ENCODE results near the gene FBXW11.

FBXW11 gene

GRCh38 chr5:171820561-171820960, 185.9 kb downstream of the FBXW11 start:
- Histone ChIP-seq H3K4me1 (ENCODE audit: insufficient read depth, low read length, poor library complexity, severe bottlenecking) (no peaks in the 10 kb centered on the region), H3K79me2 (ENCODE audit: insufficient read depth, low read length) (no peaks in the 10 kb centered on the region), H3K9me3 (ENCODE audit: insufficient read depth, low read depth, low read length) (no peaks in the 10 kb centered on the region), H3K27me3 (ENCODE audit: insufficient read depth, low read length, poor library complexity, severe bottlenecking) (no peaks in the 10 kb centered on the region), H3F3A (ENCODE audit: low read depth) (no peaks in the 10 kb centered on the region), H4K20me1 (ENCODE audit: insufficient read depth, low read length, poor library complexity, severe bottlenecking) (no peaks in the 10 kb centered on the region), H3K4me2 (ENCODE audit: low read depth, low read length, poor library complexity, severe bottlenecking) (no peak overlapping the region), H3K4me3 (ENCODE audit: low read length, poor library complexity, severe bottlenecking) (no peak overlapping the region), H3K9me2 (replicated peaks; ENCODE audit: low read depth, low read length) (no peaks in the 10 kb centered on the region), H2AFZ (ENCODE audit: low read length) (no peak overlapping the region), H3K9ac (ENCODE audit: low read depth, low read length, poor library complexity, severe bottlenecking) (no peak overlapping the region), H3K36me3 (ENCODE audit: insufficient read depth, low read length) (no peaks in the 10 kb centered on the region)
- TF ChIP-seq EZH2phosphoT487 (IDR thresholded peaks at IDR 0.05; ENCODE audit: borderline replicate concordance) (no peak), CTCF (conservative IDR thresholded peaks at IDR 0.05; ENCODE audit: low read length) (no peak)

DNA sequence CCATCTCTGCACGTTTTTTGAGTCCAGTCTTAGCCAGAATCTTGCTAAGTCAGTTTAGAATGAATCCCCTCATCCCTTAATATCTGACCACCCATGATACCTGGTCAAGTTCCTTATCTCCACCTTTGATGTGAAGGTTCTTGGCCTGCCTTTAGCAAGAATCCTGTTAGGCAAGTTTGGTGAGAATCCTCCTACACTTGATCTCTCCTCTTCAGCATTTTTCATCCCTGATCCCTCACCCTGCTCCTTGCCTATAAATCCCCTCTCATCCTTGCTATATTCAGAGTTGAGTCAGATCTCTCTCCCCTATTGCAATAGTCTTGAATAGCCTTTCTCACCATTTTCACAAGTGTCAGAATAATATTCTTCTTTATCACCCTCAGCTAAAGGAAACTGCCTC, 189.8 kb downstream of the FBXW11 start:
- no peaks in the 10 kb centered on the region for H3K36me3 ChIP-seq (ENCODE audit: insufficient read depth, low read length)
- H3K79me2 ChIP-seq (ENCODE audit: insufficient read depth, low read length), result no peaks in the 10 kb centered on the region
- no peaks in the 10 kb centered on the region for H3K9me3 ChIP-seq (ENCODE audit: insufficient read depth, low read depth, low read length)
- H3K4me1 ChIP-seq (ENCODE audit: insufficient read depth, low read length, poor library complexity, severe bottlenecking), result no peaks in the 10 kb centered on the region
- no peaks in the 10 kb centered on the region for H3F3A ChIP-seq (ENCODE audit: low read depth)
- no peak overlapping the region for H3K4me2 ChIP-seq (ENCODE audit: low read depth, low read length, poor library complexity, severe bottlenecking)
- no peak for TF ChIP-seq EZH2phosphoT487 (IDR thresholded peaks at IDR 0.05; ENCODE audit: borderline replicate concordance)
- TF ChIP-seq CTCF (conservative IDR thresholded peaks at IDR 0.05; ENCODE audit: low read length), result no peak
- H3K4me3 ChIP-seq (ENCODE audit: low read length, poor library complexity, severe bottlenecking), result no peak overlapping the region
- H2AFZ ChIP-seq (ENCODE audit: low read length), result no peak overlapping the region
- no peak overlapping the region for H3K9ac ChIP-seq (ENCODE audit: low read depth, low read length, poor library complexity, severe bottlenecking)
- H4K20me1 ChIP-seq (ENCODE audit: insufficient read depth, low read length, poor library complexity, severe bottlenecking), result no peaks in the 10 kb centered on the region
- no peaks in the 10 kb centered on the region for H3K27me3 ChIP-seq (ENCODE audit: insufficient read depth, low read length, poor library complexity, severe bottlenecking)
- H3K9me2 ChIP-seq (replicated peaks; ENCODE audit: low read depth, low read length), result no peaks in the 10 kb centered on the region

DNA sequence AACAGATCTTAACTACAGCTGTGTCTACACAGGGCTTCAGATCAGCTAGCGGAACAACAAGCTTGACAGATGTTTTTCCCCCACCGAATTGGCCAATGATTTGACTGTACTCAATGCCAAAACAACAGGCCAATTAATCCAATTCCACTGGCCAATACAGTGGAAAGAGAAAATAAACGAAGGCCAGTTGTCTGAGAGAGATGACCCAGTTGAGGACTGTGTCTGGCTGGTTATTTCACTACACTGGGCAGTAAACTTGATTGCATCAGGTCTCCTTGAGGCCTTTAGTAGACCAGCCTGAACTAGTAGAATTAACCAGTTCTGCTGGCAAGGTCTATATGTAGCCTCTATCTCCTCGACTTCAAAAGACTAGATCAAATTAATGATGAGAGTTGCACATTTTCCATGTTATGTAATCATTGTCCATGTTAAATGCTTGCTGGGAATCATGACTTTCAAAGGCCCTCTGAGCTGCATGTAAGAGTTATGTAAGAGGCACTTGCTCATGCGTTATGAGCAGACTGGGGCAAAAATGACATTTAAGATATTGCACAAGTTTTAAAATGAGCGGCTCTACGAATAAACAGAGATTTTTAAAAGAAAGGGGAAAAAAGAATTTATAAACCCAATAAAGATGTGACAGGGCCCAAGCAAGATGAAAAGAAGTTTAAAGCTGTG, 192.5 kb downstream of the FBXW11 start:
- no peaks in the 10 kb centered on the region for H3K9me2 ChIP-seq (replicated peaks; ENCODE audit: low read depth, low read length)
- no peaks in the 10 kb centered on the region for H4K20me1 ChIP-seq (ENCODE audit: insufficient read depth, low read length, poor library complexity, severe bottlenecking)
- no peak overlapping the region for H3K9ac ChIP-seq (ENCODE audit: low read depth, low read length, poor library complexity, severe bottlenecking)
- no peaks in the 10 kb centered on the region for H3K4me1 ChIP-seq (ENCODE audit: insufficient read depth, low read length, poor library complexity, severe bottlenecking)
- no peaks in the 10 kb centered on the region for H3K9me3 ChIP-seq (ENCODE audit: insufficient read depth, low read depth, low read length)
- no peaks in the 10 kb centered on the region for H3K27me3 ChIP-seq (ENCODE audit: insufficient read depth, low read length, poor library complexity, severe bottlenecking)
- H3K4me3 ChIP-seq (ENCODE audit: low read length, poor library complexity, severe bottlenecking), result no peak overlapping the region
- H2AFZ ChIP-seq (ENCODE audit: low read length), result no peak overlapping the region
- H3K79me2 ChIP-seq (ENCODE audit: insufficient read depth, low read length), result no peaks in the 10 kb centered on the region
- H3K4me2 ChIP-seq (ENCODE audit: low read depth, low read length, poor library complexity, severe bottlenecking), result no peak overlapping the region
- H3F3A ChIP-seq (ENCODE audit: low read depth), result no peaks in the 10 kb centered on the region
- H3K36me3 ChIP-seq (ENCODE audit: insufficient read depth, low read length), result no peaks in the 10 kb centered on the region
- TF ChIP-seq EZH2phosphoT487 (IDR thresholded peaks at IDR 0.05; ENCODE audit: borderline replicate concordance), result no peak
- TF ChIP-seq CTCF (conservative IDR thresholded peaks at IDR 0.05; ENCODE audit: low read length), result no peak

Measured in Loucy (cell line).